Measurements from ENCODE around the gene C2CD4D. TPM values are rescaled to one million over a fixed set of nuclear protein-coding genes. Genes with fewer than 3 reads are reported as not detected.

The C2CD4D gene
- total RNA-seq, 1 experiment from 2014 or later: 0.90 TPM

GRCh38 chr1:151849871-151850270 is 10.3 kb upstream of the C2CD4D start:
- H3K36me3 ChIP-seq (replicated peaks; ENCODE audit: control insufficient read depth, insufficient read depth, low read length): no peaks in the 10 kb centered on the region
- DNase-seq: no peak
- H3K27me3 ChIP-seq (ENCODE audit: control insufficient read depth, insufficient read depth, low read length): peaks cover 2% of the 10 kb centered on the region; the same call in 1 of the 2 replicates
- no peak overlapping the region for H3K4me3 ChIP-seq (ENCODE audit: insufficient read depth, low read depth, low read length)

GRCh38 chr1:151849126-151849525 is 9.5 kb upstream of the C2CD4D start:
- Histone ChIP-seq H3K36me3 (replicated peaks; ENCODE audit: control insufficient read depth, insufficient read depth, low read length) (no peaks in the 10 kb centered on the region), H3K4me3 (ENCODE audit: insufficient read depth, low read depth, low read length) (no peak overlapping the region), H3K27me3 (ENCODE audit: control insufficient read depth, insufficient read depth, low read length) (peaks cover 2% of the 10 kb centered on the region; the same call in 1 of the 2 replicates)
- no peak for DNase-seq

GRCh38 chr1:151847867-151848596 is 8.4 kb upstream of the C2CD4D start:
- Histone ChIP-seq H3K27me3 (ENCODE audit: control insufficient read depth, insufficient read depth, low read length) (no peaks in the 10 kb centered on the region; the same call in 1 of the 2 replicates), H3K36me3 (replicated peaks; ENCODE audit: control insufficient read depth, insufficient read depth, low read length) (no peaks in the 10 kb centered on the region)
- peak; percentile 44 for DNase-seq

GRCh38 chr1:151846686-151847237 is 7.1 kb upstream of the C2CD4D start:
- H3K36me3 ChIP-seq (replicated peaks; ENCODE audit: control insufficient read depth, insufficient read depth, low read length): no peaks in the 10 kb centered on the region
- no peak for DNase-seq
- no peak overlapping the region for H3K4me3 ChIP-seq (ENCODE audit: insufficient read depth, low read depth, low read length)
- H3K27me3 ChIP-seq (ENCODE audit: control insufficient read depth, insufficient read depth, low read length): no peaks in the 10 kb centered on the region; the same call in 1 of the 2 replicates

More at GRCh38 chr1:151847867-151848596, 8.4 kb upstream of the C2CD4D start:
- H3K4me3 ChIP-seq (ENCODE audit: insufficient read depth, low read depth, low read length): no peak overlapping the region

GRCh38 chr1:151846062-151846568 is 6.5 kb upstream of the C2CD4D start:
- H3K27me3 ChIP-seq (ENCODE audit: control insufficient read depth, insufficient read depth, low read length): no peaks in the 10 kb centered on the region; the same call in 1 of the 2 replicates
- peak; percentile 85 for DNase-seq
- H3K36me3 ChIP-seq (replicated peaks; ENCODE audit: control insufficient read depth, insufficient read depth, low read length): no peaks in the 10 kb centered on the region
- no peak overlapping the region for H3K4me3 ChIP-seq (ENCODE audit: insufficient read depth, low read depth, low read length)

GRCh38 chr1:151843398-151843797 is 3.8 kb upstream of the C2CD4D start:
- H3K36me3 ChIP-seq (replicated peaks; ENCODE audit: control insufficient read depth, insufficient read depth, low read length): no peaks in the 10 kb centered on the region
- H3K4me3 ChIP-seq (ENCODE audit: insufficient read depth, low read depth, low read length): no peak overlapping the region
- no peak for DNase-seq
- peaks cover 15% of the 10 kb centered on the region for H3K27me3 ChIP-seq (ENCODE audit: control insufficient read depth, insufficient read depth, low read length)

GRCh38 chr1:151841141-151841540 is 1.5 kb upstream of the C2CD4D start:
- Histone ChIP-seq H3K4me3 (ENCODE audit: insufficient read depth, low read depth, low read length) (no peak overlapping the region), H3K36me3 (replicated peaks; ENCODE audit: control insufficient read depth, insufficient read depth, low read length) (no peaks in the 10 kb centered on the region), H3K27me3 (ENCODE audit: control insufficient read depth, insufficient read depth, low read length) (peaks cover 33% of the 10 kb centered on the region)
- DNase-seq: no peak

GRCh38 chr1:151840421-151840820 is 801 bp upstream of the C2CD4D start:
- peak overlapping the region; percentile 57 for H3K4me3 ChIP-seq (ENCODE audit: insufficient read depth, low read depth, low read length)
- DNase-seq: no peak
- no peaks in the 10 kb centered on the region for H3K36me3 ChIP-seq (replicated peaks; ENCODE audit: control insufficient read depth, insufficient read depth, low read length)
- peaks cover 33% of the 10 kb centered on the region for H3K27me3 ChIP-seq (ENCODE audit: control insufficient read depth, insufficient read depth, low read length)

- no peak for DNase-seq
- Histone ChIP-seq H3K27me3 (ENCODE audit: control insufficient read depth, insufficient read depth, low read length) (peaks cover 33% of the 10 kb centered on the region), H3K4me3 (ENCODE audit: insufficient read depth, low read depth, low read length) (peak overlapping the region; percentile 57), H3K36me3 (replicated peaks; ENCODE audit: control insufficient read depth, insufficient read depth, low read length) (no peaks in the 10 kb centered on the region)
Observed at GRCh38 chr1:151839082-151839412, 573 bp downstream of the C2CD4D start.

GRCh38 chr1:151838222-151839081 is 1.2 kb downstream of the C2CD4D start:
- Histone ChIP-seq H3K4me3 (ENCODE audit: insufficient read depth, low read depth, low read length) (peak overlapping the region; percentile 57), H3K36me3 (replicated peaks; ENCODE audit: control insufficient read depth, insufficient read depth, low read length) (no peaks in the 10 kb centered on the region), H3K27me3 (ENCODE audit: control insufficient read depth, insufficient read depth, low read length) (peaks cover 33% of the 10 kb centered on the region)
- DNase-seq: peak; percentile 90

- peaks cover 33% of the 10 kb centered on the region for H3K27me3 ChIP-seq (ENCODE audit: control insufficient read depth, insufficient read depth, low read length)
- DNase-seq: no peak
- H3K36me3 ChIP-seq (replicated peaks; ENCODE audit: control insufficient read depth, insufficient read depth, low read length): no peaks in the 10 kb centered on the region
- peak overlapping the region; percentile 57 for H3K4me3 ChIP-seq (ENCODE audit: insufficient read depth, low read depth, low read length)
Observed at GRCh38 chr1:151837884-151838221, 1.8 kb downstream of the C2CD4D start.

- Histone ChIP-seq H3K36me3 (replicated peaks; ENCODE audit: control insufficient read depth, insufficient read depth, low read length) (no peaks in the 10 kb centered on the region), H3K4me3 (ENCODE audit: insufficient read depth, low read depth, low read length) (no peak overlapping the region), H3K27me3 (ENCODE audit: control insufficient read depth, insufficient read depth, low read length) (peaks cover 33% of the 10 kb centered on the region)
- no peak for DNase-seq
Observed at GRCh38 chr1:151837197-151837596, 2.4 kb downstream of the C2CD4D start.

GRCh38 chr1:151835596-151835995 is 4.0 kb downstream of the C2CD4D start:
- Histone ChIP-seq H3K27me3 (ENCODE audit: control insufficient read depth, insufficient read depth, low read length) (peaks cover 32% of the 10 kb centered on the region), H3K4me3 (ENCODE audit: insufficient read depth, low read depth, low read length) (no peak overlapping the region), H3K36me3 (replicated peaks; ENCODE audit: control insufficient read depth, insufficient read depth, low read length) (no peaks in the 10 kb centered on the region)
- DNase-seq: no peak

- DNase-seq: no peak
- H3K36me3 ChIP-seq (replicated peaks; ENCODE audit: control insufficient read depth, insufficient read depth, low read length): no peaks in the 10 kb centered on the region
Observed at GRCh38 chr1:151834239-151834638, 5.4 kb downstream of the C2CD4D start.

More at GRCh38 chr1:151834239-151834638, 5.4 kb downstream of the C2CD4D start:
- no peak overlapping the region for H3K4me3 ChIP-seq (ENCODE audit: insufficient read depth, low read depth, low read length)
- H3K27me3 ChIP-seq (ENCODE audit: control insufficient read depth, insufficient read depth, low read length): peaks cover 26% of the 10 kb centered on the region

Measured in H7 (cell line).